HepG2 (cell line): ENCODE data around the gene CCNA2. TPM values are rescaled to one million over a fixed set of nuclear protein-coding genes. Genes with fewer than 3 reads are reported as not detected.

ENCODE experiments used
- ARNTL ChIP-seq: sonication (generic); formaldehyde crosslinking; IDR thresholded peaks from 2 replicates; pipeline ENCODE4 v1.4.0; 2020; ENCODE audit warnings: mild to moderate bottlenecking, missing genetic modification reagents
- FOXC1 ChIP-seq: sonication (generic); formaldehyde crosslinking; IDR thresholded peaks from 2 replicates; pipeline ENCODE4 v1.8.0; 2022; ENCODE audit warnings: mild to moderate bottlenecking, missing genetic modification reagents, borderline replicate concordance
- GATA4 ChIP-seq: sonication (generic); IDR thresholded peaks from 2 replicates; pipeline ENCODE4 v1.6.1; 2016; ENCODE audit warnings: antibody characterized with exemption, low read depth, borderline replicate concordance
- GLI4 ChIP-seq: sonication (generic); formaldehyde crosslinking; IDR thresholded peaks from 2 replicates; pipeline ENCODE4 v1.5.1; 2020; ENCODE audit warnings: missing genetic modification reagents, mild to moderate bottlenecking, moderate library complexity, borderline replicate concordance
- JUN ChIP-seq: sonication (generic); formaldehyde crosslinking; IDR thresholded peaks from 2 replicates; pipeline ENCODE4 v1.4.0; 2020; ENCODE audit warnings: mild to moderate bottlenecking, missing genetic modification reagents
- MTA1 ChIP-seq: sonication (generic); formaldehyde crosslinking; IDR thresholded peaks from 2 replicates; pipeline ENCODE4 v1.4.0; 2020; ENCODE audit warnings: missing genetic modification reagents, mild to moderate bottlenecking, borderline replicate concordance
- MTA3 ChIP-seq: sonication (generic); formaldehyde crosslinking; IDR thresholded peaks from 2 replicates; pipeline ENCODE4 v1.4.0; 2020; ENCODE audit warnings: missing genetic modification reagents
- MXI1 ChIP-seq: IDR thresholded peaks from 3 replicates; pipeline ENCODE4 v1.6.1; 2012; ENCODE audit warnings: low read depth, low read length, inconsistent platforms, borderline replicate concordance
- NR1H2 ChIP-seq: sonication (generic); formaldehyde crosslinking; IDR thresholded peaks from 2 replicates; pipeline ENCODE4 v1.8.1; 2022; ENCODE audit warnings: low read depth, missing genetic modification reagents, borderline replicate concordance
- SAFB2 ChIP-seq: sonication (generic); formaldehyde crosslinking; IDR thresholded peaks from 2 replicates; pipeline ENCODE4 v1.5.1; 2020; ENCODE audit warnings: missing genetic modification reagents, low read depth, mild to moderate bottlenecking, borderline replicate concordance
- ZBTB20 ChIP-seq: sonication (generic); formaldehyde crosslinking; IDR thresholded peaks from 2 replicates; pipeline ENCODE4 v1.8.1; 2023; ENCODE audit warnings: missing genetic modification reagents, low read depth, mild to moderate bottlenecking, borderline replicate concordance
- ZFYVE20 ChIP-seq: sonication (generic); formaldehyde crosslinking; IDR thresholded peaks from 2 replicates; pipeline ENCODE4 v1.8.0; 2023; ENCODE audit warnings: low read depth, mild to moderate bottlenecking, moderate library complexity, missing genetic modification reagents, borderline replicate concordance
- ZNF234 ChIP-seq: sonication (generic); formaldehyde crosslinking; conservative IDR thresholded peaks from 2 replicates; pipeline ENCODE4 v1.5.1; 2020; ENCODE audit warnings: mild to moderate bottlenecking, missing genetic modification reagents
- ZNF580 ChIP-seq: IDR thresholded peaks from 2 replicates; pipeline ENCODE4 v1.6.1; 2016; ENCODE audit warnings: low read depth, borderline replicate concordance
- ZNF607 ChIP-seq: sonication (generic); formaldehyde crosslinking; IDR thresholded peaks from 2 replicates; pipeline ENCODE4 v1.5.1; 2020; ENCODE audit warnings: missing genetic modification reagents, mild to moderate bottlenecking, borderline replicate concordance
- ZNF781 ChIP-seq: sonication (generic); formaldehyde crosslinking; IDR thresholded peaks from 2 replicates; pipeline ENCODE4 v1.5.1; 2020; ENCODE audit warnings: borderline replicate concordance, mild to moderate bottlenecking, missing genetic modification reagents; ENCODE audit errors: not compliant biosample characterization
- ZNF850 ChIP-seq: sonication (generic); formaldehyde crosslinking; conservative IDR thresholded peaks from 2 replicates; pipeline ENCODE4 v1.9.0; 2021; ENCODE audit warnings: mild to moderate bottlenecking, missing genetic modification reagents
- polyA plus RNA-seq, 8 experiments: library from polyadenylated mRNA; depleted of rRNA in 3 of 8; stranded (reverse) in 7 of 8; unstranded in 1 of 8; fragments of >200 nt; fragmentation: Illumina TruSeq in 4 of 8; extraction: Trizol in 4 of 8; gene quantifications; 2 replicates each; pipeline versions ENCODE4 v1.2.1 to v1.2.3, GENCODE V29; 2011 to 2016; ENCODE audit warnings: low read depth in 4 of 8, missing spikeins in 1 of 8, mixed read lengths in 1 of 8; ENCODE audit not compliant: insufficient read depth in 1 of 8
- total RNA-seq, 5 experiments: library from RNA; depleted of rRNA; stranded (reverse); fragments of >200 nt; fragmentation: Illumina TruSeq; extraction: Trizol; gene quantifications; 2 replicates each; pipeline ENCODE4 v1.2.3, GENCODE V29; 2016; ENCODE audit warnings: low read depth in 1 of 5
- TF ChIP-seq, protein P1 (sequence below): sonication (generic); formaldehyde crosslinking; IDR thresholded peaks from 2 replicates; pipeline ENCODE4 v1.9.0; 2021; ENCODE audit warnings: missing genetic modification reagents, borderline replicate concordance
- TF ChIP-seq, protein P2 (sequence below): IDR thresholded peaks from 2 replicates; pipeline ENCODE4 v1.6.1; 2018; ENCODE audit warnings: missing genetic modification reagents, mild to moderate bottlenecking, missing compliant biosample characterization
- TF ChIP-seq, protein P3 (sequence below): sonication (generic); formaldehyde crosslinking; IDR thresholded peaks from 2 replicates; pipeline ENCODE4 v1.4.0; 2020; ENCODE audit warnings: mild to moderate bottlenecking, missing genetic modification reagents

Gene CCNA2
- total and polyA plus RNA-seq, 2 of the 13 experiments (the other 11 are each of a cell fraction or from before 2014, with no cell fraction given), result 31.3 to 105 TPM

DNA sequence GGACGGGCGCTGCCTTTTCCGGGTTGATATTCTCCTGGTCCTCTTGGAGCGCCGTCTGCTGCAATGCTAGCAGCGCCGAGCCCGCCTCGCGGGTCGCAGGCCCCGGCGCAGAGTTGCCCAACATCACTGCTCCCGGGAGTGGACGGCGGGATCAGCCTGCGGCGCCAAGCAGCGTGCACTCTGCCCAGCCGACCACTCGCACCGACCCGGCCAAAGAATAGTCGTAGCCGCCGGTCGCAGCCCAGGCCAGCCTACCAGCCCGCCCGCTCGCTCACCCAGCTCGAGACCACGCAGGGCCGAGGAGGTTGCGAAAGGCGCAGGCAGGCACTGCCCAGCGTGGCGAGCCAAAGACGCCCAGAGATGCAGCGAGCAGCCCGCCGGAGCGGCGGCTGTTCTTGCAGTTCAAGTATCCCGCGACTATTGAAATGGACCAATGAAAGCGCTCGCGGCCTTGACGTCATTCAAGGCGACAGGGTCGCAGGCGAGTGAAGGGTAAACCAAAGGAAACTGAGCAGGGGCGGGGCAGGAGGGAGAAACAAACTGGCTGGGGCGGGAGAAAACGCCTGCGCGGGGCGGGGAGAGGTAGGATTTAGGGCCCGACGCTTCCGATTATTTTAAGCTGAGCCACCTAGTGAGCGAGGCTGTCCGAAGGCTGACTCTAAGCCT, at the start of gene CCNA2 (continued):
- TF ChIP-seq, protein P1, sequence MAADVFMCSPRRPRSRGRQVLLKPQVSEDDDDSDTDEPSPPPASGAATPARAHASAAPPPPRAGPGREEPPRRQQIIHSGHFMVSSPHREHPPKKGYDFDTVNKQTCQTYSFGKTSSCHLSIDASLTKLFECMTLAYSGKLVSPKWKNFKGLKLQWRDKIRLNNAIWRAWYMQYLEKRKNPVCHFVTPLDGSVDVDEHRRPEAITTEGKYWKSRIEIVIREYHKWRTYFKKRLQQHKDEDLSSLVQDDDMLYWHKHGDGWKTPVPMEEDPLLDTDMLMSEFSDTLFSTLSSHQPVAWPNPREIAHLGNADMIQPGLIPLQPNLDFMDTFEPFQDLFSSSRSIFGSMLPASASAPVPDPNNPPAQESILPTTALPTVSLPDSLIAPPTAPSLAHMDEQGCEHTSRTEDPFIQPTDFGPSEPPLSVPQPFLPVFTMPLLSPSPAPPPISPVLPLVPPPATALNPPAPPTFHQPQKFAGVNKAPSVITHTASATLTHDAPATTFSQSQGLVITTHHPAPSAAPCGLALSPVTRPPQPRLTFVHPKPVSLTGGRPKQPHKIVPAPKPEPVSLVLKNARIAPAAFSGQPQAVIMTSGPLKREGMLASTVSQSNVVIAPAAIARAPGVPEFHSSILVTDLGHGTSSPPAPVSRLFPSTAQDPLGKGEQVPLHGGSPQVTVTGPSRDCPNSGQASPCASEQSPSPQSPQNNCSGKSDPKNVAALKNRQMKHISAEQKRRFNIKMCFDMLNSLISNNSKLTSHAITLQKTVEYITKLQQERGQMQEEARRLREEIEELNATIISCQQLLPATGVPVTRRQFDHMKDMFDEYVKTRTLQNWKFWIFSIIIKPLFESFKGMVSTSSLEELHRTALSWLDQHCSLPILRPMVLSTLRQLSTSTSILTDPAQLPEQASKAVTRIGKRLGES, result no peak
- TF ChIP-seq ZFYVE20 (CRISPR knock-in tag), result no peak
- TF ChIP-seq ZNF580 (CRISPR knock-in tag), result peak; percentile 39; the same call in 1 of the 2 replicates
- TF ChIP-seq ZBTB20 (CRISPR knock-in tag), result no peak
- TF ChIP-seq NR1H2 (CRISPR knock-in tag), result no peak
- no peak; the same call in 1 of the 2 replicates for TF ChIP-seq ARNTL (CRISPR knock-in tag)
- TF ChIP-seq MTA3 (CRISPR knock-in tag), result no peak
- no peak; the same call in 1 of the 2 replicates for TF ChIP-seq SAFB2
- TF ChIP-seq, protein P2, sequence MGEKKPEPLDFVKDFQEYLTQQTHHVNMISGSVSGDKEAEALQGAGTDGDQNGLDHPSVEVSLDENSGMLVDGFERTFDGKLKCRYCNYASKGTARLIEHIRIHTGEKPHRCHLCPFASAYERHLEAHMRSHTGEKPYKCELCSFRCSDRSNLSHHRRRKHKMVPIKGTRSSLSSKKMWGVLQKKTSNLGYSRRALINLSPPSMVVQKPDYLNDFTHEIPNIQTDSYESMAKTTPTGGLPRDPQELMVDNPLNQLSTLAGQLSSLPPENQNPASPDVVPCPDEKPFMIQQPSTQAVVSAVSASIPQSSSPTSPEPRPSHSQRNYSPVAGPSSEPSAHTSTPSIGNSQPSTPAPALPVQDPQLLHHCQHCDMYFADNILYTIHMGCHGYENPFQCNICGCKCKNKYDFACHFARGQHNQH, result peak; percentile 44; the same call in 1 of the 2 replicates
- no peak for TF ChIP-seq JUN
- TF ChIP-seq ZNF607 (CRISPR knock-in tag), result peak; percentile 64; the same call in 1 of the 2 replicates
- TF ChIP-seq ZNF850, result no peak
- peak; percentile 44 for TF ChIP-seq ZNF781 (CRISPR knock-in tag)
- peak; percentile 58; the same call in 1 of the 2 replicates for TF ChIP-seq GATA4
- TF ChIP-seq MXI1, result peak; percentile 99
- TF ChIP-seq, protein P3, sequence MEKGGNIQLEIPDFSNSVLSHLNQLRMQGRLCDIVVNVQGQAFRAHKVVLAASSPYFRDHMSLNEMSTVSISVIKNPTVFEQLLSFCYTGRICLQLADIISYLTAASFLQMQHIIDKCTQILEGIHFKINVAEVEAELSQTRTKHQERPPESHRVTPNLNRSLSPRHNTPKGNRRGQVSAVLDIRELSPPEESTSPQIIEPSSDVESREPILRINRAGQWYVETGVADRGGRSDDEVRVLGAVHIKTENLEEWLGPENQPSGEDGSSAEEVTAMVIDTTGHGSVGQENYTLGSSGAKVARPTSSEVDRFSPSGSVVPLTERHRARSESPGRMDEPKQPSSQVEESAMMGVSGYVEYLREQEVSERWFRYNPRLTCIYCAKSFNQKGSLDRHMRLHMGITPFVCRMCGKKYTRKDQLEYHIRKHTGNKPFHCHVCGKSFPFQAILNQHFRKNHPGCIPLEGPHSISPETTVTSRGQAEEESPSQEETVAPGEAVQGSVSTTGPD (CRISPR knock-in tag), result no peak
- TF ChIP-seq MTA1, result peak; percentile 49; the same call in 1 of the 2 replicates
- TF ChIP-seq FOXC1 (CRISPR knock-in tag), result peak; percentile 48; the same call in 1 of the 2 replicates
- TF ChIP-seq ZNF234, result no peak
- TF ChIP-seq GLI4, result no peak
